Lower leg skin (tissue), 3 donors: Measurements from ENCODE around the gene MORC2.

Experiments
- POLR2A ChIP-seq, 2 donors: fragments of 450-650 bp; IDR thresholded peaks; one replicate each; pipeline ENCODE4 v1.6.1; 2016 to 2017; ENCODE audit warnings: antibody characterized with exemption in 2 of 2, mild to moderate bottlenecking in 1 of 2, moderate library complexity in 1 of 2
- TF ChIP-seq, protein P1 (sequence below), 3 donors: fragments of 450-650 bp; IDR thresholded peaks; one replicate each; pipeline ENCODE4 v1.5.1; 2016; ENCODE audit warnings: antibody characterized with exemption in 3 of 3, mild to moderate bottlenecking in 3 of 3, moderate library complexity in 2 of 3

DNA sequence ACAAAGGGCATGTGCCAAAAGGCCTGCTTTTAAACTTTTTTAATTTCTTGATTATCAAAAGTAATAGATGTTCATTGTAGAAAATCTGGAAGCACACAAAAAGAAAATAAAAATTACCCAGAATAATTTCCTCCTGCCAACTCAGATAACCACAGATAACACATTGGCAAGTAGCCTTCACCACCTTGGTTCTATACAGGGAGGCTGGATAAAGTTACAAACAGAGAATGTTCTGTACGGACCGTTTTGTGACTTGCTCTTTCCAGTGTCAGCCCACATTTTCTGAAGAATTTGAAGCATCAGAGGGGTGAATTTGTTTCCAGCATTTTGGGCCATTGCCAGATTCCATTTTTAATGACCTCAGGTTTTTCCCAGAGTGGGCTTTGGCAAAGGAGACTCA is 24.0 kb upstream of the MORC2 start:
- TF ChIP-seq, protein P1, sequence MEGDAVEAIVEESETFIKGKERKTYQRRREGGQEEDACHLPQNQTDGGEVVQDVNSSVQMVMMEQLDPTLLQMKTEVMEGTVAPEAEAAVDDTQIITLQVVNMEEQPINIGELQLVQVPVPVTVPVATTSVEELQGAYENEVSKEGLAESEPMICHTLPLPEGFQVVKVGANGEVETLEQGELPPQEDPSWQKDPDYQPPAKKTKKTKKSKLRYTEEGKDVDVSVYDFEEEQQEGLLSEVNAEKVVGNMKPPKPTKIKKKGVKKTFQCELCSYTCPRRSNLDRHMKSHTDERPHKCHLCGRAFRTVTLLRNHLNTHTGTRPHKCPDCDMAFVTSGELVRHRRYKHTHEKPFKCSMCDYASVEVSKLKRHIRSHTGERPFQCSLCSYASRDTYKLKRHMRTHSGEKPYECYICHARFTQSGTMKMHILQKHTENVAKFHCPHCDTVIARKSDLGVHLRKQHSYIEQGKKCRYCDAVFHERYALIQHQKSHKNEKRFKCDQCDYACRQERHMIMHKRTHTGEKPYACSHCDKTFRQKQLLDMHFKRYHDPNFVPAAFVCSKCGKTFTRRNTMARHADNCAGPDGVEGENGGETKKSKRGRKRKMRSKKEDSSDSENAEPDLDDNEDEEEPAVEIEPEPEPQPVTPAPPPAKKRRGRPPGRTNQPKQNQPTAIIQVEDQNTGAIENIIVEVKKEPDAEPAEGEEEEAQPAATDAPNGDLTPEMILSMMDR (IDR thresholded peaks at IDR 0.05), result no peak
- TF ChIP-seq POLR2A (IDR thresholded peaks at IDR 0.05), result no peak
